ES-I3 (cell line): ENCODE results near the gene VWF.
"Not testable (repeated sequence)": the region's sequence is repeated elsewhere in the genome, so short reads cannot be mapped to it uniquely, and the experiment has no call there.

Source experiments
- H3K36me3 ChIP-seq: 2 replicates; pipeline ENCODE4 v1.6.1; 2013; ENCODE audit warnings: mild to moderate bottlenecking, low read length, control low read depth, moderate library complexity; ENCODE audit not compliant: insufficient read depth
- H3K4me1 ChIP-seq: 2 replicates; pipeline ENCODE4 v1.6.1; 2013; ENCODE audit warnings: mild to moderate bottlenecking, control low read depth, low read length; ENCODE audit not compliant: insufficient read depth
- H3K9ac ChIP-seq: 2 replicates; pipeline ENCODE4 v1.6.1; 2013; ENCODE audit warnings: low read depth, mild to moderate bottlenecking, low read length, moderate library complexity
- H3K9me3 ChIP-seq: 2 replicates; pipeline ENCODE4 v1.6.1; 2013; ENCODE audit warnings: mild to moderate bottlenecking, low read length, moderate library complexity; ENCODE audit not compliant: control insufficient read depth, insufficient read depth

The VWF gene

GRCh38 chr12:6124411-6125309 is at the start of gene VWF:
Gene VWF, minus strand, starts transcription at chr12:6124670. Its CDS starts 1,474 bp downstream, at chr12:6123196.
- H3K9me3 ChIP-seq: no peaks in the 10 kb centered on the region
- no peak within 1 kb of the TSS for H3K9ac ChIP-seq
- no peaks in the 10 kb centered on the region for H3K36me3 ChIP-seq
- no peaks in the 10 kb centered on the region for H3K4me1 ChIP-seq

GRCh38 chr12:6172862-6173261 is 48.4 kb upstream of the VWF start:
- H3K9me3 ChIP-seq: no peaks in the 10 kb centered on the region
- no peaks in the 10 kb centered on the region for H3K36me3 ChIP-seq
- no peak overlapping the region for H3K9ac ChIP-seq
- H3K4me1 ChIP-seq: no peaks in the 10 kb centered on the region; the same call in 1 of the 2 replicates

- no peaks in the 10 kb centered on the region for H3K9me3 ChIP-seq
- H3K36me3 ChIP-seq: no peaks in the 10 kb centered on the region
- H3K4me1 ChIP-seq: no peaks in the 10 kb centered on the region; the same call in 1 of the 2 replicates
- H3K9ac ChIP-seq: no peak overlapping the region
Observed at GRCh38 chr12:6172086-6172485, 47.6 kb upstream of the VWF start.

- no peaks in the 10 kb centered on the region; the same call in 1 of the 2 replicates for H3K4me1 ChIP-seq
- H3K36me3 ChIP-seq: no peaks in the 10 kb centered on the region
- H3K9me3 ChIP-seq: no peaks in the 10 kb centered on the region
- no peak overlapping the region for H3K9ac ChIP-seq
Observed at GRCh38 chr12:6171409-6172015, 47.0 kb upstream of the VWF start.

- no peaks in the 10 kb centered on the region for H3K9me3 ChIP-seq
- no peaks in the 10 kb centered on the region; the same call in 1 of the 2 replicates for H3K4me1 ChIP-seq
- no peaks in the 10 kb centered on the region for H3K36me3 ChIP-seq
- no peak overlapping the region for H3K9ac ChIP-seq
Observed at GRCh38 chr12:6167327-6168280, 43.1 kb upstream of the VWF start.

GRCh38 chr12:6166808-6167207 is 42.3 kb upstream of the VWF start:
- Histone ChIP-seq H3K9ac (no peak overlapping the region), H3K4me1 (no peaks in the 10 kb centered on the region; the same call in 1 of the 2 replicates), H3K36me3 (no peaks in the 10 kb centered on the region), H3K9me3 (no peaks in the 10 kb centered on the region)

- Histone ChIP-seq H3K9me3 (no peaks in the 10 kb centered on the region), H3K4me1 (no peaks in the 10 kb centered on the region; the same call in 1 of the 2 replicates), H3K9ac (no peak overlapping the region), H3K36me3 (no peaks in the 10 kb centered on the region)
Observed at GRCh38 chr12:6165395-6165794, 40.9 kb upstream of the VWF start.

- H3K9me3 ChIP-seq: no peaks in the 10 kb centered on the region
- no peaks in the 10 kb centered on the region for H3K36me3 ChIP-seq
- no peak overlapping the region for H3K9ac ChIP-seq
- H3K4me1 ChIP-seq: peaks cover 4% of the 10 kb centered on the region; the same call in 1 of the 2 replicates
Observed at GRCh38 chr12:6163416-6164060, 39.1 kb upstream of the VWF start.

GRCh38 chr12:6161124-6161882 is 36.8 kb upstream of the VWF start:
- Histone ChIP-seq H3K36me3 (no peaks in the 10 kb centered on the region), H3K9ac (no peak overlapping the region), H3K9me3 (no peaks in the 10 kb centered on the region)

GRCh38 chr12:6160049-6160649 is 35.7 kb upstream of the VWF start:
- not testable (repeated sequence) for H3K4me1 ChIP-seq, H3K9ac ChIP-seq, H3K36me3 ChIP-seq, H3K9me3 ChIP-seq

More at GRCh38 chr12:6161124-6161882, 36.8 kb upstream of the VWF start:
- H3K4me1 ChIP-seq: peaks cover 4% of the 10 kb centered on the region; the same call in 1 of the 2 replicates

GRCh38 chr12:6159166-6160011 is 34.9 kb upstream of the VWF start:
- H3K9me3 ChIP-seq, H3K4me1 ChIP-seq, H3K36me3 ChIP-seq, H3K9ac ChIP-seq: not testable (repeated sequence)

- Histone ChIP-seq H3K4me1 (peaks cover 4% of the 10 kb centered on the region; the same call in 1 of the 2 replicates), H3K36me3 (no peaks in the 10 kb centered on the region), H3K9ac (no peak overlapping the region), H3K9me3 (no peaks in the 10 kb centered on the region)
Observed at GRCh38 chr12:6158749-6159148, 34.3 kb upstream of the VWF start.
